ENCODE results near the gene KPTN. TPM values are rescaled to one million over a fixed set of nuclear protein-coding genes. Genes with fewer than 3 reads are reported as not detected.
A peak's percentile ranks its signal among the peaks of the same experiment; 100 is the strongest.

Gene KPTN
- total RNA-seq, 1 donor, result 4.0 TPM

DNA sequence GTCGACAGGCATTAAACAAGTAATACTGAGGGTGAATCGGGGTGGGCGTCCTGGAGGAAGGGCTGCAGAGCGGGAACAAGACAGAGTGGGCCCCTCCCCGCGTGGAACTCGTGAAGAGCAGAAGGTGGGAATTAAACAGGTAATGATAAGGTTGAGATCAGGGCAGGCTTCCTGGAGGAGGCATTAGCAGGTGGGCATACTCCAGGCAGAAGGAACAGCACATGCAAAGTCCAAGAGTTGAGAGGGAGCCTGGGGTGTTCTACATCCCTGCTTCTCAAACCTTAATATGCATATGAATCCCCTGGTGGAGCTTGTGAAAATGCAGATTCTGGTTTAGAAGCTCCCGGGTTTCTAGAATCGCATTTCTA is 35.7 kb downstream of the KPTN start:
- no peaks in the 10 kb centered on the region for H3K4me1 ChIP-seq (ENCODE audit: insufficient read depth, low read length)
- no peak overlapping the region for H3K27ac ChIP-seq (ENCODE audit: low read depth, low read length)
- no peaks in the 10 kb centered on the region for H3K9me3 ChIP-seq (ENCODE audit: low read depth, low read length)
- no peaks in the 10 kb centered on the region for H4K20me1 ChIP-seq (ENCODE audit: insufficient read depth, low read length)
- H3K4me2 ChIP-seq (ENCODE audit: insufficient read depth, low read length), result no peak overlapping the region
- H2AFZ ChIP-seq (ENCODE audit: low read length), result no peak overlapping the region
- no peaks in the 10 kb centered on the region for H3K79me2 ChIP-seq (ENCODE audit: insufficient read depth, low read length)
- peaks cover 69% of the 10 kb centered on the region for H3K27me3 ChIP-seq (ENCODE audit: insufficient read depth, low read length)
- H3K36me3 ChIP-seq (ENCODE audit: insufficient read depth, low read length), result no peaks in the 10 kb centered on the region
- DNase-seq (ENCODE audit: insufficient read length, low spot score, missing footprints), result no peak
- no peak overlapping the region for H3K4me3 ChIP-seq (ENCODE audit: insufficient read depth, low read length)
- TF ChIP-seq CTCF (IDR thresholded peaks at IDR 0.05; ENCODE audit: extremely low read depth, low read depth, low read length), result no peak

DNA sequence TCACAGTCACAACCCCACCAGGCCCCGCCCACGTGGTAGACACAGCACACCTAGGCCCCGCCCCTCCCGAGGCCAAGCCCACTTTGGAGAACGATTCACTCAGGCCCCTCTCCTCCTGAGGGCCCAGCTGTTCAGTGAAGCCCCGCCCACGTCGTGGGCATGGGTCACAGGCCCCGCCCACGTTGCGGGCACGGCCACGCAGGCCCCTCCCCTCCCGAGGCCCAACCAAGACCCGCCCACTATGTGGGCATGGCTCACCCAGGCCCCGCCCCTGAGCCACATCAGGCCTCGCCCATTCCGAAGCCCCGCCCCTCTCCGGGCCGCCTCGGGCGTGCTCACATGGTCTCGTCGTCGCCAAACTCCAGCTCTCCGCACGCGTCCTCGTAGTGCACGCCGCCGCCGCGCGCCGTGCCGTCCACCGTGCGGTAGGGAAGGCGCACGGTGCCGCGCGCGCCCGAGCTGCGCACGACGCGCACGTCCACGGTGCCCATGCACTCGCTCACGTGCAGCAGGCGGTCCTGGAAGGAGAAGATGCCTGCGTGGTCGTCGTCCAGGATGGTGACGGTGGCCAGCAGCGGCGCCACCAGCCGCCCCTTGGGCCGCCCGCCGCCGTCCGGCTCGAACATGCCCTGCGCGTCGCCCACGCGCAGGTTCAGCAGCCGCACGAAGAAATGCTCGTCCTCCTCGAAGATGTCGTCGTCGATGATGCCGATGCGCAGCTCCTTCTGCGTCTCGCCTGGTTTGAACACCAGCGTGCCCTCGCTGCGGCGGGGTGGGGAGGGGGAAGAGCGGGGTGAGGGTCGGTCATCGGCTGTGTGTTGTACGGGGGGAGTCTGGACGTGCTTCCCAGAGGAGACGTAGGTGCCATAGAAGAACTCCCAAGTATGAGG is 36.3 kb downstream of the KPTN start:
- Histone ChIP-seq H3K79me2 (ENCODE audit: insufficient read depth, low read length) (no peaks in the 10 kb centered on the region), H3K4me3 (ENCODE audit: insufficient read depth, low read length) (peak overlapping the region; percentile 22), H3K36me3 (ENCODE audit: insufficient read depth, low read length) (no peaks in the 10 kb centered on the region), H3K4me2 (ENCODE audit: insufficient read depth, low read length) (peak overlapping the region; percentile 39), H3K27me3 (ENCODE audit: insufficient read depth, low read length) (peaks cover 74% of the 10 kb centered on the region), H3K27ac (ENCODE audit: low read depth, low read length) (no peak overlapping the region), H2AFZ (ENCODE audit: low read length) (no peak overlapping the region), H3K9me3 (ENCODE audit: low read depth, low read length) (no peaks in the 10 kb centered on the region), H4K20me1 (ENCODE audit: insufficient read depth, low read length) (no peaks in the 10 kb centered on the region), H3K4me1 (ENCODE audit: insufficient read depth, low read length) (no peaks in the 10 kb centered on the region)
- TF ChIP-seq CTCF (IDR thresholded peaks at IDR 0.05; ENCODE audit: extremely low read depth, low read depth, low read length), result no peak
- DNase-seq (ENCODE audit: insufficient read length, low spot score, missing footprints), result peak; percentile 87

GRCh38 chr19:47446534-47447469 is 37.2 kb downstream of the KPTN start:
- Histone ChIP-seq H4K20me1 (ENCODE audit: insufficient read depth, low read length) (no peaks in the 10 kb centered on the region), H3K4me1 (ENCODE audit: insufficient read depth, low read length) (no peaks in the 10 kb centered on the region), H3K27me3 (ENCODE audit: insufficient read depth, low read length) (peaks cover 72% of the 10 kb centered on the region), H3K27ac (ENCODE audit: low read depth, low read length) (no peak overlapping the region), H3K79me2 (ENCODE audit: insufficient read depth, low read length) (no peaks in the 10 kb centered on the region), H3K4me3 (ENCODE audit: insufficient read depth, low read length) (no peak overlapping the region), H3K36me3 (ENCODE audit: insufficient read depth, low read length) (no peaks in the 10 kb centered on the region), H2AFZ (ENCODE audit: low read length) (no peak overlapping the region), H3K9me3 (ENCODE audit: low read depth, low read length) (no peaks in the 10 kb centered on the region), H3K4me2 (ENCODE audit: insufficient read depth, low read length) (no peak overlapping the region)
- DNase-seq (ENCODE audit: insufficient read length, low spot score, missing footprints), result no peak
- no peak for TF ChIP-seq CTCF (IDR thresholded peaks at IDR 0.05; ENCODE audit: extremely low read depth, low read depth, low read length)

Measured in osteoblast (primary cell).